ENCODE measurements around the gene SLCO2B1. TPM values are rescaled to one million over a fixed set of nuclear protein-coding genes. Genes with fewer than 3 reads are reported as not detected.
A peak's percentile ranks its signal among the peaks of the same experiment; 100 is the strongest.

The SLCO2B1 gene
- total RNA-seq, 1 donor from 2014 or later = not detected

- DNase-seq = no peak
- peaks cover 55% of the 10 kb centered on the region for H3K27me3 Mint-ChIP-seq
- intact Hi-C loops (cut with micrococcal nuclease) = loop anchor here (1.0 to 5.0 kb wide), 4 partner anchors 28 to 575 kb away; partner anchors contain the start of genes SPCS2, UVRAG and XRRA1
- H3K9me3 Mint-ChIP-seq = no peaks in the 10 kb centered on the region
- no peaks in the 10 kb centered on the region for H3K36me3 Mint-ChIP-seq (ENCODE audit: low read depth)
- H3K4me1 Mint-ChIP-seq = peaks cover 6% of the 10 kb centered on the region
- peak overlapping the region; percentile 16 for H3K27ac Mint-ChIP-seq
- H3K4me3 Mint-ChIP-seq = peak overlapping the region; percentile 79
Observed at GRCh38 chr11:75241906-75242644, 91.2 kb downstream of the SLCO2B1 start.

GRCh38 chr11:75242722-75243600 lies 92.1 kb downstream of the SLCO2B1 start:
- peak; percentile 56 for DNase-seq
- Mint-ChIP-seq H3K4me1 (peaks cover 6% of the 10 kb centered on the region), H3K9me3 (no peaks in the 10 kb centered on the region), H3K27me3 (peaks cover 51% of the 10 kb centered on the region), H3K36me3 (ENCODE audit: low read depth) (no peaks in the 10 kb centered on the region), H3K27ac (no peak overlapping the region), H3K4me3 (peak overlapping the region; percentile 79)
- intact Hi-C loops (cut with micrococcal nuclease) = loop anchor here (5.0 kb wide), 1 partner anchor 574 kb away; the partner anchor contains the start of gene UVRAG

GRCh38 chr11:75244052-75244814 lies 93.3 kb downstream of the SLCO2B1 start:
- Mint-ChIP-seq H3K27ac (no peak overlapping the region), H3K9me3 (no peaks in the 10 kb centered on the region), H3K4me3 (no peak overlapping the region), H3K27me3 (peaks cover 45% of the 10 kb centered on the region), H3K36me3 (ENCODE audit: low read depth) (no peaks in the 10 kb centered on the region), H3K4me1 (peaks cover 10% of the 10 kb centered on the region)
- DNase-seq = peak; percentile 57
- intact Hi-C loops (cut with micrococcal nuclease) = loop anchor here (5.0 kb wide), 1 partner anchor 573 kb away; the partner anchor contains the start of gene UVRAG

- Mint-ChIP-seq H3K27ac (no peak overlapping the region), H3K36me3 (ENCODE audit: low read depth) (no peaks in the 10 kb centered on the region), H3K27me3 (peaks cover 40% of the 10 kb centered on the region), H3K9me3 (no peaks in the 10 kb centered on the region), H3K4me1 (peaks cover 8% of the 10 kb centered on the region), H3K4me3 (no peak overlapping the region)
- DNase-seq = no peak
- intact Hi-C loops (cut with micrococcal nuclease) = no loop called here
Observed at GRCh38 chr11:75245356-75246005, 94.6 kb downstream of the SLCO2B1 start.

GRCh38 chr11:75246006-75246670 lies 95.2 kb downstream of the SLCO2B1 start:
- Mint-ChIP-seq H3K9me3 (no peaks in the 10 kb centered on the region), H3K27ac (no peak overlapping the region), H3K27me3 (peaks cover 40% of the 10 kb centered on the region), H3K4me1 (peaks cover 8% of the 10 kb centered on the region), H3K36me3 (ENCODE audit: low read depth) (no peaks in the 10 kb centered on the region), H3K4me3 (no peak overlapping the region)
- no peak for DNase-seq
- intact Hi-C loops (cut with micrococcal nuclease) = no loop called here

GRCh38 chr11:75246671-75247350 lies 95.9 kb downstream of the SLCO2B1 start:
- no peak for DNase-seq
- H3K4me1 Mint-ChIP-seq = peaks cover 8% of the 10 kb centered on the region
- H3K27me3 Mint-ChIP-seq = peaks cover 43% of the 10 kb centered on the region
- H3K9me3 Mint-ChIP-seq = no peaks in the 10 kb centered on the region
- no peak overlapping the region for H3K27ac Mint-ChIP-seq
- no peak overlapping the region for H3K4me3 Mint-ChIP-seq
- H3K36me3 Mint-ChIP-seq (ENCODE audit: low read depth) = no peaks in the 10 kb centered on the region
- intact Hi-C loops (cut with micrococcal nuclease) = no loop called here

GRCh38 chr11:75248924-75249256 lies 98.0 kb downstream of the SLCO2B1 start:
- Mint-ChIP-seq H3K9me3 (no peaks in the 10 kb centered on the region), H3K36me3 (ENCODE audit: low read depth) (no peaks in the 10 kb centered on the region), H3K27ac (no peak overlapping the region), H3K4me3 (no peak overlapping the region), H3K27me3 (peaks cover 30% of the 10 kb centered on the region), H3K4me1 (peaks cover 3% of the 10 kb centered on the region)
- intact Hi-C loops (cut with micrococcal nuclease) = loop anchor here (1.0 kb wide), 4 partner anchors 105 to 320 kb away; no protein-coding TSS in a partner anchor
- DNase-seq = no peak

- H3K9me3 Mint-ChIP-seq = no peaks in the 10 kb centered on the region
- peaks cover 28% of the 10 kb centered on the region for H3K27me3 Mint-ChIP-seq
- no peak for DNase-seq
- intact Hi-C loops (cut with micrococcal nuclease) = no loop called here
- H3K4me1 Mint-ChIP-seq = peaks cover 3% of the 10 kb centered on the region
- H3K36me3 Mint-ChIP-seq (ENCODE audit: low read depth) = no peaks in the 10 kb centered on the region
- no peak overlapping the region for H3K27ac Mint-ChIP-seq
- no peak overlapping the region for H3K4me3 Mint-ChIP-seq
Observed at GRCh38 chr11:75249704-75250103, 98.8 kb downstream of the SLCO2B1 start.

GRCh38 chr11:75254326-75254725 lies 103.4 kb downstream of the SLCO2B1 start:
- intact Hi-C loops (cut with micrococcal nuclease) = no loop called here
- no peaks in the 10 kb centered on the region for H3K36me3 Mint-ChIP-seq (ENCODE audit: low read depth)
- H3K27ac Mint-ChIP-seq = no peak overlapping the region
- H3K27me3 Mint-ChIP-seq = peaks cover 39% of the 10 kb centered on the region
- no peak for DNase-seq
- no peaks in the 10 kb centered on the region for H3K4me1 Mint-ChIP-seq
- no peak overlapping the region for H3K4me3 Mint-ChIP-seq
- H3K9me3 Mint-ChIP-seq = no peaks in the 10 kb centered on the region

Other genes with a start within 250 kb of the SLCO2B1 start
- 11.0 and 11.4 TPM in 2 replicates for gene XRRA1, start 202.0 kb upstream of the SLCO2B1 start, total RNA-seq
- gene SPCS2, start 201.8 kb upstream of the SLCO2B1 start, total RNA-seq = 154 and 169 TPM in 2 replicates
- gene NEU3, start 162.2 kb upstream of the SLCO2B1 start, total RNA-seq = 15.1 and 16.3 TPM in 2 replicates
- gene OR2AT4, start 54.2 kb upstream of the SLCO2B1 start, total RNA-seq = not detected in 2 replicates
- 0.19 and 0.61 TPM in 2 replicates for gene TPBGL, start 89.7 kb downstream of the SLCO2B1 start, total RNA-seq
- 22.7 and 23.8 TPM in 2 replicates for gene ARRB1, start 200.6 kb downstream of the SLCO2B1 start, total RNA-seq
- 3,383 and 3,385 TPM in 2 replicates for gene RPS3, start 248.4 kb downstream of the SLCO2B1 start, total RNA-seq

Data from activated CD4-positive, alpha-beta T cell treated with anti-CD3 and anti-CD28 coated beads, Interleukin-2, amount 10 ng/mL, durations not matched to agents 24 days and 14 days (primary cell).